Panc1 (cell line): ENCODE results near the gene SULT2B1.

ENCODE experiments used
- CTCF ChIP-seq: fragments of 450-650 bp; IDR thresholded peaks from 2 replicates; pipeline ENCODE4 v1.5.1; 2017; ENCODE audit warnings: mild to moderate bottlenecking
- REST ChIP-seq, 2 experiments: IDR thresholded peaks; 2 replicates each; pipeline ENCODE4 v1.6.1; 2011 to 2012; ENCODE audit warnings: low read depth in 2 of 2, control low read depth in 1 of 2, low read length in 1 of 2, mild to moderate bottlenecking in 1 of 2, moderate library complexity in 1 of 2; ENCODE audit not compliant: insufficient read depth in 1 of 2

GRCh38 chr19:48635263-48635965 lies 83.4 kb downstream of the SULT2B1 start:
- TF ChIP-seq CTCF (no peak), REST (IDR thresholded peaks at IDR 0.05; ENCODE audit: insufficient read depth in 1 of 2, low read depth in 2 of 2, low read length in 1 of 2) (no peak)
